Adrenal gland (tissue), 12 donors: ENCODE data around the gene WDR59. TPM values are rescaled to one million over a fixed set of nuclear protein-coding genes. Genes with fewer than 3 reads are reported as not detected.

Experiments
- DNase-seq, 7 donors: peaks; one replicate each; pipeline ENCODE4 v3.0.0-alpha.2; 2019 to 2020
- H3K27ac ChIP-seq, 5 donors: fragments of 200-600 bp; sonication (generic) in 4 of 5; 1 replicate in 3 of 5; 2 replicates in 2 of 5; pipeline versions ENCODE4 v1.5.1 to v1.8.0; 2016 to 2020; ENCODE audit warnings: mild to moderate bottlenecking in 1 of 5
- H3K27me3 ChIP-seq: fragments of 200-600 bp; 2 replicates; pipeline ENCODE4 v1.8.0; 2021
- H3K36me3 ChIP-seq, 2 donors: fragments of 200-600 bp; replicated peaks in 1 of 2; 1 replicate in 1 of 2; 2 replicates in 1 of 2; pipeline versions ENCODE4 v1.5.1 to v1.8.0; 2018 to 2022
- H3K4me1 ChIP-seq, 2 donors: fragments of 200-600 bp; replicated peaks in 1 of 2; 1 replicate in 1 of 2; 2 replicates in 1 of 2; pipeline versions ENCODE4 v1.5.1 to v1.8.0; 2018 to 2021
- H3K4me3 ChIP-seq, 4 donors: fragments of 200-600 bp; sonication (generic) in 3 of 4; one replicate each; pipeline ENCODE4 v1.5.1; 2016 to 2018
- H3K9me3 ChIP-seq, 3 donors: fragments of 200-600 bp; sonication (generic) in 1 of 3; replicated peaks in 1 of 3; 1 replicate in 2 of 3; 2 replicates in 1 of 3; pipeline versions ENCODE4 v1.5.1 to v1.8.0; 2016 to 2021
- POLR2A ChIP-seq, 2 donors: fragments of 450-650 bp; IDR thresholded peaks; one replicate each; pipeline ENCODE4 v1.6.1; 2017; ENCODE audit warnings: antibody characterized with exemption in 2 of 2, mild to moderate bottlenecking in 2 of 2, moderate library complexity in 1 of 2
- WGBS, 4 donors: extraction: QIAGEN DNeasy Blood & Tissue Kit in 2 of 4; methylation state at CpG; one replicate each; pipeline versions ENCODE4 v1.1.5 to v1.1.7; 2013 to 2017; 5-methylcytosine and 5-hydroxymethylcytosine counted together
- intact Hi-C, 2 donors: fragments of 100-400 bp; cut with DNase I; formaldehyde crosslinking; loops; one replicate each; pipeline versions ENCODE4 v1.14.1 to v1.15.0; 2022 to 2023
- polyA plus RNA-seq, 3 donors: library from polyadenylated mRNA; stranded (reverse); fragments of 200-250 nt in 2 of 3; fragments of 350-450 nt in 1 of 3; fragmentation: Illumina TruSeq in 1 of 3; extraction: RNeasy Lipid Tissue Mini Kit (QIAGEN cat#74804) in 1 of 3; gene quantifications; one replicate each; pipeline ENCODE4 v1.2.3, GENCODE V29; 2013 to 2014
- total RNA-seq, 9 donors: library from RNA; depleted of rRNA in 4 of 9; stranded (reverse); fragments of >200 nt in 4 of 9; fragments of 120-200 nt in 1 of 9; fragmentation: NEBNext Ultra II Directional in 1 of 9; extraction: Animal tissue kit (Norgen Biotek cat#: 25700) in 1 of 9; gene quantifications; one replicate each; pipeline versions ENCODE4 v1.1.0 to v1.2.4, GENCODE V29; 2013 to 2023
- TF ChIP-seq, protein P1 (sequence below), 6 experiments: fragments of 450-650 bp in 4 of 6; fragments of 200-600 bp in 2 of 6; sonication (generic) in 1 of 6; IDR thresholded peaks; 1 replicate in 5 of 6; 2 replicates in 1 of 6; pipeline versions ENCODE4 v1.5.1 to v1.8.0; 2016 to 2021; ENCODE audit warnings: antibody characterized with exemption in 6 of 6, mild to moderate bottlenecking in 2 of 6, moderate library complexity in 1 of 6
- donor health status: healthy with polysubstance abuse.
- donor health status: Bipolar disorder and iron deficiency.
- donor health status: DM: yes; HTN: yes; CAD: no.
- donor health status: DM: no; HTN: no; CAD: no.
- donor health status: DM: no; HTN: no; CAD: no.
- donor health status: DM: yes; HTN: yes; CAD: no.

WDR59 gene
- total and polyA plus RNA-seq, 12 donors = 21.5 to 130 (median 64.1) TPM

DNA sequence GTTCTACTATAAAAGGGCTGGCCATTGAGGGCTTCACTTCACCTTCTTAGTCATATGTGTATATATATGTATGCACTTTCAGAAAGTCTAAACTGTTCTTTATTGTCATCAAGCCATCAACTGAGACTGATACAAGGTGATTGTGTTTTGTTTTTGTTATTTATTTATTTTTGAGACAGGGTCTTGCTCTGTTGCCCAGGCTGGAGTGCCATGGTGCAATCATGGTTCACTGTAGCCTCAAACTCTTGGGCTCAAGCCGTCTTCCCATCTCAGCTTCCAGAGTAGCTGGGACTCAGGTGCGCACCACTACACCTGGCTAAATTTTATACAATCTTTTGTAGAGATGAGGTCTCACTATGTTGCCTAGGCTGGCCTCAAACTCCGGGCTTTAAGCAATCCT is 19.5 kb upstream of the WDR59 start:
- DNase-seq = no peak
- H3K27me3 ChIP-seq = no peaks in the 10 kb centered on the region
- no peak overlapping the region for H3K4me3 ChIP-seq
- H3K4me1 ChIP-seq = peaks cover 17 to 44% of the 10 kb centered on the region in 2 donors
- TF ChIP-seq, protein P1, sequence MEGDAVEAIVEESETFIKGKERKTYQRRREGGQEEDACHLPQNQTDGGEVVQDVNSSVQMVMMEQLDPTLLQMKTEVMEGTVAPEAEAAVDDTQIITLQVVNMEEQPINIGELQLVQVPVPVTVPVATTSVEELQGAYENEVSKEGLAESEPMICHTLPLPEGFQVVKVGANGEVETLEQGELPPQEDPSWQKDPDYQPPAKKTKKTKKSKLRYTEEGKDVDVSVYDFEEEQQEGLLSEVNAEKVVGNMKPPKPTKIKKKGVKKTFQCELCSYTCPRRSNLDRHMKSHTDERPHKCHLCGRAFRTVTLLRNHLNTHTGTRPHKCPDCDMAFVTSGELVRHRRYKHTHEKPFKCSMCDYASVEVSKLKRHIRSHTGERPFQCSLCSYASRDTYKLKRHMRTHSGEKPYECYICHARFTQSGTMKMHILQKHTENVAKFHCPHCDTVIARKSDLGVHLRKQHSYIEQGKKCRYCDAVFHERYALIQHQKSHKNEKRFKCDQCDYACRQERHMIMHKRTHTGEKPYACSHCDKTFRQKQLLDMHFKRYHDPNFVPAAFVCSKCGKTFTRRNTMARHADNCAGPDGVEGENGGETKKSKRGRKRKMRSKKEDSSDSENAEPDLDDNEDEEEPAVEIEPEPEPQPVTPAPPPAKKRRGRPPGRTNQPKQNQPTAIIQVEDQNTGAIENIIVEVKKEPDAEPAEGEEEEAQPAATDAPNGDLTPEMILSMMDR (IDR thresholded peaks at IDR 0.05) = no peak
- TF ChIP-seq POLR2A (IDR thresholded peaks at IDR 0.05) = no peak
- H3K36me3 ChIP-seq = no peaks in the 10 kb centered on the region
- no peaks in the 10 kb centered on the region for H3K9me3 ChIP-seq
- WGBS, 4 donors = 94 to 100% (median 97%) methylated on average over 3 of the region's 3 CpGs
- H3K27ac ChIP-seq = no peak overlapping the region
- intact Hi-C loops = no loop called here

DNA sequence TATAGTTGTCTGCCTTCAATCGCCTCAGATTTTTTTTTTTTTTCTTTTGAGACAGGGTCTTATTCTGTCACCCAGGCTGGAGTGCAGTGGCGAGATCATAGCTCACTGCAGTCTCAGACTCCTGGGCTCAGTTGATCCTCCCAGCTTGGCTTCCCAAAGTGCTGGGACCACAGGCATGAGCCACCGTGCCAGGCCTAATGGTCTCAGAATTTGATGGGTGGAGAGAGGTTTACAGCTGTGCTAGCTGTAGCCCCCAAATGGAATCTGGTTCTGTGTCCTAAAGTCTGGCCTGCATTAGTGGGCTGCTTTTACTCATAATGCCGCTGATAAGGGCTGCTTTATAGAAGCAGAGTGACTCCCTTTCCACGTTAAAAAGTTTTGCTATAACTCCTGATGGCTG is 19.0 kb upstream of the WDR59 start:
- no peaks in the 10 kb centered on the region for H3K9me3 ChIP-seq
- 88 to 94% (median 92%) methylated on average over 3 to 5 of the region's 5 CpGs for WGBS, 4 donors
- TF ChIP-seq POLR2A (IDR thresholded peaks at IDR 0.05) = no peak
- TF ChIP-seq, protein P1 (IDR thresholded peaks at IDR 0.05) = no peak
- H3K27ac ChIP-seq = peak overlapping the region in 1 of 5 donors; percentile 43
- intact Hi-C loops = no loop called here
- DNase-seq = no peak
- no peaks in the 10 kb centered on the region for H3K27me3 ChIP-seq
- no peak overlapping the region for H3K4me3 ChIP-seq
- H3K36me3 ChIP-seq = no peaks in the 10 kb centered on the region
- H3K4me1 ChIP-seq = peaks cover 17 to 44% of the 10 kb centered on the region in 2 donors

DNA sequence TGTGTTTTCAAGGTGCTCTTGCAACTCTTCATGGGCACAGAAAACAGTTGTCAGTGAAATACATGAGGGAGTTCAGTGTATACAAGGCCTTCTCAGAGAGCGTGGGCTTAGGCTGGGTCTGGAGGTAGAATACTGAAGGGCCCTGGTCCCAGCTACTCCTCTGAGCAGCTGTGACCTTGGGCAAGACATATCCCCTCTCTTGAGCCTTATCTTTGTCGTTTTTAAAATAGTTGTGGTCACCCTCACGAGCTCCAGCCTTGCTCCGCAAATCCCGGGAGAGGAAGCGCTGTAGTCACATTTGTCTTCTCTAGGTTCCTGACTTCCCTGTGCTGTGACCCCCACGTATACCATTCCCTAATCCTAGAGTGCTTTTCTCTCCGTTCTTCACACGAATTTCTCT is 17.6 kb upstream of the WDR59 start:
- H3K36me3 ChIP-seq = no peaks in the 10 kb centered on the region
- peak overlapping the region in 1 of 5 donors; percentile 8 for H3K27ac ChIP-seq
- TF ChIP-seq POLR2A (IDR thresholded peaks at IDR 0.05) = no peak
- peak in 2 of 7 donors; percentile 16 to 19 for DNase-seq
- H3K4me1 ChIP-seq = peaks cover 25 to 49% of the 10 kb centered on the region in 2 donors
- intact Hi-C loops = no loop called here
- no peaks in the 10 kb centered on the region for H3K9me3 ChIP-seq
- WGBS, 4 donors = 37 to 49% (median 40%) methylated on average over 9 of the region's 9 CpGs
- no peaks in the 10 kb centered on the region for H3K27me3 ChIP-seq
- no peak overlapping the region for H3K4me3 ChIP-seq

DNA sequence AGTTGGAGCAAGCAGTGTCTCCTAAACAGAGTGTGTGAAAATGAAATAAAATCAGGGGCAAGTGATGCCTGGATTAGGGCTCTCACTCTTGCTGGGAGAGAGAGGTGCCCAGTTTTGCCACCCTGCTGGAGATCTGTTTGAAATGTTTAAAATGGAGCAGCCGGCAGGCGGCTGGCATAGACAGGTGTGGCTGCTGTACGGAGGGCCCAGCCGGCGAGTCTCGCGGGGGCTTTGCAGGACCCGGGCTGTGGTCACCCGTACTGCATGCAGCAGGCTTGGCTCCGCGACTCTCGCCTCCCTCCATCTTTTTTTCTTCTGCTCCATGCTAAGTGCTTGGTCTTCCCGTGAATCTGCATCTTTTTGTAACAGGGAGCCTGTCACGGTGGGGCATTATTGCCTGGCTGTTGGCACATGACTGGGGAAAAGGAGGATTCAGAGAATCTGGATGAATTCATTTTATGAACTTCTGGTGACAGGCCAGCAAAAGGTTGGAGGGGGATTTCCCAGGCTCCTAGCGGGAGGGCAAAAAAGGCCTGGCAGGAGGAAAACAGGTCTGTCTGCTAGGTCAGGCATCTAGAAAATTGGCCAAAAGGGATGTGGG is 15.7 kb upstream of the WDR59 start:
- Histone ChIP-seq H3K4me1 (peaks cover 25 to 49% of the 10 kb centered on the region in 2 donors), H3K36me3 (no peaks in the 10 kb centered on the region), H3K9me3 (no peaks in the 10 kb centered on the region), H3K27me3 (no peaks in the 10 kb centered on the region), H3K27ac (peak overlapping the region in 2 of 5 donors; percentile 33 to 73), H3K4me3 (peak overlapping the region in 2 of 4 donors; percentile 71 to 81)
- intact Hi-C loops = no loop called here
- DNase-seq = peak in 1 of 7 donors; percentile 16
- WGBS, 4 donors = 38 to 62% (median 43%) methylated on average over 15 of the region's 15 CpGs
- no peak for TF ChIP-seq POLR2A (IDR thresholded peaks at IDR 0.05)

DNA sequence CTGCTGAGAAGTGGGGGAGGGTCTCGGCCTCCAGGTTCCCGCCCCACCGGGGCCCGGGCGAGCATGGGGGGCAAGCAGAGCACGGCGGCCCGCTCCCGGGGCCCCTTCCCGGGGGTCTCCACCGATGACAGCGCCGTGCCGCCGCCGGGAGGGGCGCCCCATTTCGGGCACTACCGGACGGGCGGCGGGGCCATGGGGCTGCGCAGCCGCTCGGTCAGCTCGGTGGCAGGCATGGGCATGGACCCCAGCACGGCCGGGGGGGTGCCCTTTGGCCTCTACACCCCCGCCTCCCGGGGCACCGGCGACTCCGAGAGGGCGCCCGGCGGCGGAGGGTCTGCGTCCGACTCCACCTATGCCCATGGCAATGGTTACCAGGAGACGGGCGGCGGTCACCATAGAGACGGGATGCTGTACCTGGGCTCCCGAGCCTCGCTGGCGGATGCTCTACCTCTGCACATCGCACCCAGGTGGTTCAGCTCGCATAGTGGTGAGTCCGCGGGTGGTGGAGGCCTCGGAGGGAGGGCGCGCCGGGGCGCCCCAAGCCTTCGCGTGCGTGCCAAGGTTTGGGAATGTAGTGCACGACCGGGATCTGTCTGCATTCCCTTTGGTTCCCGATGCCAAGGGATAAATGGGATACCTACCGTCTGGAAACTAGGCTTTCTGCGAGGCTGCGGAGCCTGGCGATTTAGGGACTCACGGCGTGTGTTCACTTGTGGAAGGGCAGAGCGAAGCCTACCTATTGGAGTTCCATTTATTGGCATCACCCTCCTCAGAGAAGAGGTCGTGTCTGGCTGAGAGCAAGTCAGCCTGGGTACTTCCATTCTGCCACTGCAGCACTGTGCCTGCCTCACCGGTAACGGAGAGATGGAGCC is 14.9 kb upstream of the WDR59 start:
- Histone ChIP-seq H3K9me3 (no peaks in the 10 kb centered on the region), H3K27me3 (no peaks in the 10 kb centered on the region), H3K27ac (peak overlapping the region in 3 of 5 donors; percentile 33 to 73 (median 49)), H3K36me3 (no peaks in the 10 kb centered on the region), H3K4me1 (peaks cover 25 to 49% of the 10 kb centered on the region in 2 donors), H3K4me3 (peak overlapping the region; percentile 36 to 81 (median 55))
- TF ChIP-seq, protein P1 (IDR thresholded peaks at IDR 0.05) = no peak
- peak; percentile 32 to 78 (median 44) for DNase-seq
- intact Hi-C loops = loop anchor here (5.0 kb wide), 1 partner anchor 112 kb away; no protein-coding TSS in a partner anchor
- 1 to 2% (median 1%) methylated on average over 14 to 71 of the region's 71 CpGs for WGBS, 4 donors
